AG09309 (cell line): ENCODE measurements around the gene GRIK1.

Experiments
- DNase-seq: peaks from one replicate; pipeline ENCODE4 v3.0.0-alpha.2; 2010; ENCODE audit warnings: low read depth
- H3K4me3 ChIP-seq: 2 replicates; pipeline ENCODE4 v1.5.1; 2011; ENCODE audit warnings: mild to moderate bottlenecking, low read depth, low read length, moderate library complexity; ENCODE audit not compliant: control insufficient read depth
- CTCF ChIP-seq: IDR thresholded peaks from 2 replicates; pipeline ENCODE4 v1.5.1; 2011; ENCODE audit warnings: mild to moderate bottlenecking, low read depth, low read length, inconsistent platforms; ENCODE audit not compliant: insufficient read depth, control insufficient read depth; ENCODE audit errors: missing control alignments

The GRIK1 gene

GRCh38 chr21:29661672-29662442 is 277.9 kb downstream of the GRIK1 start:
- TF ChIP-seq CTCF, result no peak
- no peak for DNase-seq
- no peak overlapping the region for H3K4me3 ChIP-seq

- TF ChIP-seq CTCF, result no peak
- DNase-seq, result no peak
- H3K4me3 ChIP-seq, result no peak overlapping the region
Observed at GRCh38 chr21:29660047-29660720, 279.6 kb downstream of the GRIK1 start.

DNA sequence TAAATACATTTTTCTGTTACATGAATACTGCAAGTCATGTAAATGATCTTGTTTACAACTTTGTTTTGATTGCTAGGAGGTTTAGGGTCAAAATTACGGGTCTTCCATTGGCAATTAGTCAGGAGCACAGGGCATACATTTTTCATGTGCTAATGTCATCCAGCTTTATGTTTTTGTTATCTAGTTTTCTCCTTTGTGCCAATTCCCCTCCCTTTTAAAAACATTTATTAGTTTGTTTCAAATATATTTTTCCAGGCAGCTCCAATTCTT is 280.9 kb downstream of the GRIK1 start:
- no peak for TF ChIP-seq CTCF
- no peak for DNase-seq
- no peak overlapping the region for H3K4me3 ChIP-seq

DNA sequence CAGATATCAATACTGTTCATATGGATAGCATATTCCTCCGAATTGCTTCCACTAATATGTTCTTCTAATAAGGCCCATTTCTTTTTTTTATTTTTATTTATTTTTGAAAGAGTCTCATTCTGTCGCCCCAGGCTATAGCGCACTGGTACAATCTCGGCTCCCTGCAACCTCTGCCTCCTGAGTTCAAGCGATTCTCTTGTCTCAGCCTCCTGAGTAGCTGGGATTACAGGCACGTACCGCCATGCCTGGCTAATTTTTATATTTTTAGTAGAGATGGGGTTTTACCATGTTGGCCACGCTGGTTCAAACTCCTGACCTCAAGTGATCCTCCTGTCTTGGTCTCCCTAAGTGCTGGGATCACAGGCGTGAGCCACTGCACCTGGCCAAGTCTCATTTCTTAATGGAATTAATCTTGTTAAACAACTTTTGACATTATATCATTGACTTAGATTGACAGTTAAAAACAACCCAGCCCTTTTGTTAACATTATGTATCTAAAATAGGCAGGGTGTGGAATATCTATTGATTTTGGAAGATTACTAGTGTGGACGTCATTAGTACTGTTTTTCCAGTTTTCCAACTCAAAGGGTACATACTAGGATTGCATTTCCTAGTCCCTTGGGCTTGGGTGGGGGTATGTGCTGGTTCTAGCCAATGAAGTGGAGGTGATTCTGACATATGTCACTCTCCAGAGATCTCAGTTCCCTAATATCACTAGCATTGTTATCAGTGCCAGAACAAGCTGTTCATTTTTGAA is 281.4 kb downstream of the GRIK1 start:
- TF ChIP-seq CTCF, result no peak
- no peak overlapping the region for H3K4me3 ChIP-seq
- DNase-seq, result no peak

DNA sequence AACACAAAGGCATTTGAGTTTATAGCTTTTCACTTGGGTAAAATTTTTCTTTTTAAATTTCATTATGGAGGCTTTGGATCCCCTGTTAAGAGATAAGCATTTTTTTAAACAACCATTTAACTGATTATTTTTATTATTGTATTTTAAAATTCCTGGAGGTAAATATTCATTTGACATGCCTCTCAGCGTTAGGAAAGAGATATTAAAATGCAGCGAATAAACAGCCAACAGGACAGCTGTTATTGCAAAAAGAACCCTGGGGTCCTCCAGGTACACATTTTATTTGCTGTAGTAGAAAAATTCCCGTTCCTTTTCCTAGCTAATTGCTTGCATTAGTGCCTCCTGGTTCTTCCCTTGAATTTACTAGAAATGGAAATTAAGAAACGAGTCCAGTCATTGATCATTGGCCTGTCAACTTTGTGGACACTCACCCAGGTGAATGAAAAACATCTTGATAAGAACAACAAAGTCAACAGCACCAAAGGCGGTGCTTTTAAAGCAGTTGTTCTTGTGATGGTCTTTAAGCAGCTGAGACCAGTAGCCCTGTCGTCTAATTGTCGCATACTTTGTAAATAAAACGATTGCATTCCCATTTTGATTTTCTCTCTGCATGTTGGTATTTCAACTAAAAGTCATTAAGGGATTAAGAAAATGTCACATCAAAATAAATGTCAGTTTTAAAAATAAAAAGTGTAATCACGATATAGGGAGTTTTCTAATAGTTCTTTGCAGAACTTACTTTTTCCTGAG is 282.4 kb downstream of the GRIK1 start:
- TF ChIP-seq CTCF, result no peak
- no peak overlapping the region for H3K4me3 ChIP-seq
- no peak for DNase-seq

DNA sequence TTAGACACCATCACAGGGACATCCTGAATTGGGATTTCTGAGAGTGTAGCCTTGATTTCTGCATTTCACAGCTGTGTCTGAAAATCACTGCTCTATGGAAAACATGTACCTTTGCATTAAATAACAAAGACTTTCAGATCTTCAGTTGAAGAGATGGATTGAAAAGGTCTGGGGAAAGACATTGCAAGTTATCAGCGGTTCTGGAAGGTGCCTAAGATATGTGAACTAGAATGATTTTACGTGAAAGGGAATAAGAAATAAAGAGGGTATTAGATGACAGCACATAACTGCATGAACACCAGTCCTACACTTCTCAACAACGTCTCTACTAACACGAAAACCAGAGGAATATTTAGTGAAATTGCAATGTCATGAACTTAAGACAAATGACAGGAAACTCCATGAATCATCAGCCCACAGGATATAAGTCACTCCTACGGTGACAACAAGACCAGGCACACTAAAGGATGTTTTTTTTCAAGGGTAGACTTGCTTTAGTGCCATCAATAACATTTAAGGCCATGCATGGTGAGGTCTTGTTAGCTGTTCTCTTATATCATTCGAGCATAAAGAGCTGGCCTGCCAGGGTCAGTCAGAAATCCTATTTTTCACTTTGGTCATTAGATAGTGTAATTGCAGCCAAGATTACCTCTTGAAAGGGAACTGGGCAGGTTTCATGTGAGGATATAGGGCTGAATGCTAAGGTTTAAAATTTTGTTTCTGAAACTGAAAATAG is 283.1 kb downstream of the GRIK1 start:
- peak; percentile 8 for DNase-seq
- H3K4me3 ChIP-seq, result no peak overlapping the region
- TF ChIP-seq CTCF, result no peak
